Liver (tissue), 3 donors: ENCODE results near the gene FRMPD4.

Source experiments
- GABPA ChIP-seq, 2 donors: IDR thresholded peaks in 1 of 2; conservative IDR thresholded peaks in 1 of 2; 2 replicates each; pipeline ENCODE4 v1.6.1; 2016; ENCODE audit warnings: antibody characterized with exemption in 2 of 2, mild to moderate bottlenecking in 1 of 2, moderate library complexity in 1 of 2
- HNF4G ChIP-seq: IDR thresholded peaks from 2 replicates; pipeline ENCODE4 v1.6.1; 2016; ENCODE audit warnings: antibody characterized with exemption
- JUND ChIP-seq, 2 donors: IDR thresholded peaks; 2 replicates each; pipeline ENCODE4 v1.6.1; 2016; ENCODE audit warnings: antibody characterized with exemption in 2 of 2
- RXRA ChIP-seq, 2 donors: IDR thresholded peaks; 2 replicates each; pipeline ENCODE4 v1.6.1; 2017 to 2018; ENCODE audit warnings: antibody characterized with exemption in 2 of 2, mild to moderate bottlenecking in 1 of 2
- TAF1 ChIP-seq: conservative IDR thresholded peaks from 2 replicates; pipeline ENCODE4 v1.6.1; 2016; ENCODE audit warnings: antibody characterized with exemption, mild to moderate bottlenecking
- TF ChIP-seq, protein P1 (sequence below): fragments of 150-350 bp; IDR thresholded peaks from 2 replicates; pipeline ENCODE4 v1.5.1; 2017; ENCODE audit warnings: improper control_type of control experiment, low read depth, low read length; ENCODE audit not compliant: missing input control
- TF ChIP-seq, protein P2 (sequence below): IDR thresholded peaks from 2 replicates; pipeline ENCODE4 v1.6.1; 2016; ENCODE audit warnings: antibody characterized with exemption
- TF ChIP-seq, protein P3 (sequence below): IDR thresholded peaks from 2 replicates; pipeline ENCODE4 v1.6.1; 2016; ENCODE audit warnings: antibody characterized with exemption
- TF ChIP-seq, protein P4 (sequence below): IDR thresholded peaks from 2 replicates; pipeline ENCODE4 v1.6.1; 2016; ENCODE audit warnings: antibody characterized with exemption, mild to moderate bottlenecking
- donor health status: healthy.
- donor health status: healthy.

DNA sequence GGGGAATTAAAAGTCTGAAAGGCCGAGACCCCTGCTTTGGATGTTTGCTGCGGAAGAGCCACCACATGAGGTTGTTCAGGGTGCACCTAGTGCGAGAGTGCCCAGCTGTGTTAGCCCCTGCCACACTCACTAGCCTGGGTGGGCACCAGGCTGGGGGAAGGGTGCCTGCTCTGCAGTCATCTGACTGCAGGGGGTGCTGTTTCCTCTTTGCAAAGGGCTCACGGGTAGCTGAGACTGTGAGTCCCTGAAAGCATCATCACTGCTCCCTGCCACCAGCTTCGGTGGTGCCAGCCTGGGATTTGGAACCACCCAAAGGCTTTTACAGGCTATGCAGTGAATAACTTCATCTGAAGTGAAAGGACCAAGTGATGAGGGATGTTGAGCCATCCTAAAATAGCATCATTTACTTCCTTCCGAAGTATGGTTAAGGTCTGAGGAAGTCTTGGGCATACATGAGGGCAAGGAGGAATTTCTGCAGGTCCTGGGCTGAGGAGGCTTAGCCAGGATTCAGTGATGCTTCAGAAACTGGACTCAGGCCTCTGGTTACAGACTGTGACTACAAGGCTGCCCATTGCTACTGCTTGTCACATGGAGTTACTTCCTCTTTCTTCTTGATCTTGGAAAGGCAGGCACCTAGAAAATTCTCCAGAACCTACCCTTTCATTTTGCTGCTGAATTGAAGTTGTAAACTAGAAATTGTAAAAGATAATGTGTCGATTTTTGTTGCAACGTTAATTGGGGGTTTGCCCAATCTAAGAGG lies 359.7 kb downstream of the FRMPD4 start:
- TF ChIP-seq, protein P1, sequence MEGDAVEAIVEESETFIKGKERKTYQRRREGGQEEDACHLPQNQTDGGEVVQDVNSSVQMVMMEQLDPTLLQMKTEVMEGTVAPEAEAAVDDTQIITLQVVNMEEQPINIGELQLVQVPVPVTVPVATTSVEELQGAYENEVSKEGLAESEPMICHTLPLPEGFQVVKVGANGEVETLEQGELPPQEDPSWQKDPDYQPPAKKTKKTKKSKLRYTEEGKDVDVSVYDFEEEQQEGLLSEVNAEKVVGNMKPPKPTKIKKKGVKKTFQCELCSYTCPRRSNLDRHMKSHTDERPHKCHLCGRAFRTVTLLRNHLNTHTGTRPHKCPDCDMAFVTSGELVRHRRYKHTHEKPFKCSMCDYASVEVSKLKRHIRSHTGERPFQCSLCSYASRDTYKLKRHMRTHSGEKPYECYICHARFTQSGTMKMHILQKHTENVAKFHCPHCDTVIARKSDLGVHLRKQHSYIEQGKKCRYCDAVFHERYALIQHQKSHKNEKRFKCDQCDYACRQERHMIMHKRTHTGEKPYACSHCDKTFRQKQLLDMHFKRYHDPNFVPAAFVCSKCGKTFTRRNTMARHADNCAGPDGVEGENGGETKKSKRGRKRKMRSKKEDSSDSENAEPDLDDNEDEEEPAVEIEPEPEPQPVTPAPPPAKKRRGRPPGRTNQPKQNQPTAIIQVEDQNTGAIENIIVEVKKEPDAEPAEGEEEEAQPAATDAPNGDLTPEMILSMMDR = no peak
- no peak for TF ChIP-seq JUND (IDR thresholded peaks at IDR 0.05)
- no peak for TF ChIP-seq GABPA (IDR thresholded peaks at IDR 0.05 in 1 of 2, conservative IDR thresholded peaks at IDR 0.05 in 1 of 2)
- TF ChIP-seq, protein P2, sequence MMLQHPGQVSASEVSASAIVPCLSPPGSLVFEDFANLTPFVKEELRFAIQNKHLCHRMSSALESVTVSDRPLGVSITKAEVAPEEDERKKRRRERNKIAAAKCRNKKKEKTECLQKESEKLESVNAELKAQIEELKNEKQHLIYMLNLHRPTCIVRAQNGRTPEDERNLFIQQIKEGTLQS = no peak
- TF ChIP-seq, protein P3, sequence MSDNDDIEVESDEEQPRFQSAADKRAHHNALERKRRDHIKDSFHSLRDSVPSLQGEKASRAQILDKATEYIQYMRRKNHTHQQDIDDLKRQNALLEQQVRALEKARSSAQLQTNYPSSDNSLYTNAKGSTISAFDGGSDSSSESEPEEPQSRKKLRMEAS = no peak
- TF ChIP-seq, protein P4, sequence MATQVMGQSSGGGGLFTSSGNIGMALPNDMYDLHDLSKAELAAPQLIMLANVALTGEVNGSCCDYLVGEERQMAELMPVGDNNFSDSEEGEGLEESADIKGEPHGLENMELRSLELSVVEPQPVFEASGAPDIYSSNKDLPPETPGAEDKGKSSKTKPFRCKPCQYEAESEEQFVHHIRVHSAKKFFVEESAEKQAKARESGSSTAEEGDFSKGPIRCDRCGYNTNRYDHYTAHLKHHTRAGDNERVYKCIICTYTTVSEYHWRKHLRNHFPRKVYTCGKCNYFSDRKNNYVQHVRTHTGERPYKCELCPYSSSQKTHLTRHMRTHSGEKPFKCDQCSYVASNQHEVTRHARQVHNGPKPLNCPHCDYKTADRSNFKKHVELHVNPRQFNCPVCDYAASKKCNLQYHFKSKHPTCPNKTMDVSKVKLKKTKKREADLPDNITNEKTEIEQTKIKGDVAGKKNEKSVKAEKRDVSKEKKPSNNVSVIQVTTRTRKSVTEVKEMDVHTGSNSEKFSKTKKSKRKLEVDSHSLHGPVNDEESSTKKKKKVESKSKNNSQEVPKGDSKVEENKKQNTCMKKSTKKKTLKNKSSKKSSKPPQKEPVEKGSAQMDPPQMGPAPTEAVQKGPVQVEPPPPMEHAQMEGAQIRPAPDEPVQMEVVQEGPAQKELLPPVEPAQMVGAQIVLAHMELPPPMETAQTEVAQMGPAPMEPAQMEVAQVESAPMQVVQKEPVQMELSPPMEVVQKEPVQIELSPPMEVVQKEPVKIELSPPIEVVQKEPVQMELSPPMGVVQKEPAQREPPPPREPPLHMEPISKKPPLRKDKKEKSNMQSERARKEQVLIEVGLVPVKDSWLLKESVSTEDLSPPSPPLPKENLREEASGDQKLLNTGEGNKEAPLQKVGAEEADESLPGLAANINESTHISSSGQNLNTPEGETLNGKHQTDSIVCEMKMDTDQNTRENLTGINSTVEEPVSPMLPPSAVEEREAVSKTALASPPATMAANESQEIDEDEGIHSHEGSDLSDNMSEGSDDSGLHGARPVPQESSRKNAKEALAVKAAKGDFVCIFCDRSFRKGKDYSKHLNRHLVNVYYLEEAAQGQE = no peak
- no peak for TF ChIP-seq HNF4G
- TF ChIP-seq RXRA (IDR thresholded peaks at IDR 0.05) = no peak
- no peak for TF ChIP-seq TAF1
